NCI-H2081 treated with DMSO at 0.1 percent for 48 hours (cell line): ENCODE measurements around the gene RIPK3.
"Not testable (repeated sequence)": the region's sequence is repeated elsewhere in the genome, so short reads cannot be mapped to it uniquely, and the experiment has no call there.

Experiments used
- DNase-seq: peaks from one replicate; lab custom pipeline; 2025; lab: John Stamatoyannopoulos, UW

The RIPK3 gene

DNA sequence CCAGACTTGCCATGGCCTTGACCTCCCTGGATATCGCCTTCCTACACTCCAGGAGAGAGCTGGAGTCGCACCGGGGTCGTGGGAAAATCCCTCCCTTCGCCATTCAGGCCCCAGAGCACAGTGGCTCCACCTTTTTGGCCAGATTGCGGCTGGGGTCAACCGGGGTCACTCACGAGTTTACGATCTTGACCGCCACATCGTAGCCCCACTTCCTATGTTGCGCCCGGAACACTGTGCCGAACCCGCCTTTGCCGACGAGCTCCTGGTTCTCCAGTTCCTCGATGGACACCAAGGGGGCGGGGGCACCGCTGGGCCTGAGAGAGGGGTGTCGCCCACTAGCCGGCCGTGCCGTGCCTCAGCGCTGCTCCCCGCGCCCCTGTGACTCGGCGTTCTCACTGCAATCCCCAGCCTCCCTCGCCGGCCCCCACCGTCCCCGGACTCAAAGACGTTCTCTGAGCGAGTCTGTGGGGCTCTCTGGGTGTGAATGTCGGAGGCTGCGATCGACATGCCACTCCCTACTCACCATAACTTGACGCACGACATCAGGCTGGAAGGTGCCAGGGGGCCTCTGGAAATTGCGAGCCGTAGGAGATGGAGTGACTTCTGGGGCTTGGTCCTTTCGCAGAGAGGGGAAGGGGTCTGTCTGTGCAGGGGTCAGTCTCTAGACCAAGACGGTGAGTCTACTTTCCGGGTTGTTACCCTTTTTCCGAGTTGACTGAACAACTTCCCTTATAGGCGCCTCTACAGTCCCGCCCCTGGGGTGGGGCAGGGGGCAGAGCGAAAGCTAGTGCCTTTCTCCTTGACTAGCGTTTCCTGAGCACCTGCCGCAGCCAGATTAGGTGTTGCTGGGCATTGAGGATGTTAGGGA, at the start of gene RIPK3:
Gene RIPK3 (minus strand): TSS at position 708 of the 868 bp plus-strand sequence. CDS start 165 bp downstream, at position 543.
- no peak for DNase-seq

DNA sequence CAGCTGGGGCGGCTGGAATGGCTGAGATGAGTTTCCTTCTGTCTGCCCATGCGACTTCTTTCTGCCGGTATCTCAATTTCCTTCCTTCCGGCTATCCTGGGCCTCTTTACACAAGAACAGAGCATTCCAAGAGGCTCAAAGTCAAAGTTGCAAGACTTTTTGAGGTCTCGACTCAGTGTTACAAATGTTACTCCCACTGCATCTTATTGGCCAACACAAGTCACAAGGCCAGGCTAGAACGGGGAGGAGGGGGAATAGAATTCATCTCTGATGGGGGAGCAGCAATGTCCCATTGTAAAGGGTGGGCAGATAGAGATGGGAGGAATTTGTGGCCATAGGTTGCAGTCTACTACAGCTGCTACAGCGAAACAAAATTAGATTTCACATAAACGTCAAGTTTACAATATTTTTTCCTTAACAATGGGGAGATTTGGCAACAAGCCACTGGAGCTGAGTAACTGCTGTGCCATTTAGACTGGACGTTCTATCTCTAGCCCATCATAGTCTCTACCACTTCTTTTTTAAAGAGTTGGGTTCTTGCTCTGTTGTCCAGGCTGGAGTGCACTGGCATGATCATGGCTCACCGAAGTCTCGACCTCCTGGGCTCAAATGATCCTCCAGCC, 49.5 kb upstream of the RIPK3 start:
- DNase-seq = no peak

DNA sequence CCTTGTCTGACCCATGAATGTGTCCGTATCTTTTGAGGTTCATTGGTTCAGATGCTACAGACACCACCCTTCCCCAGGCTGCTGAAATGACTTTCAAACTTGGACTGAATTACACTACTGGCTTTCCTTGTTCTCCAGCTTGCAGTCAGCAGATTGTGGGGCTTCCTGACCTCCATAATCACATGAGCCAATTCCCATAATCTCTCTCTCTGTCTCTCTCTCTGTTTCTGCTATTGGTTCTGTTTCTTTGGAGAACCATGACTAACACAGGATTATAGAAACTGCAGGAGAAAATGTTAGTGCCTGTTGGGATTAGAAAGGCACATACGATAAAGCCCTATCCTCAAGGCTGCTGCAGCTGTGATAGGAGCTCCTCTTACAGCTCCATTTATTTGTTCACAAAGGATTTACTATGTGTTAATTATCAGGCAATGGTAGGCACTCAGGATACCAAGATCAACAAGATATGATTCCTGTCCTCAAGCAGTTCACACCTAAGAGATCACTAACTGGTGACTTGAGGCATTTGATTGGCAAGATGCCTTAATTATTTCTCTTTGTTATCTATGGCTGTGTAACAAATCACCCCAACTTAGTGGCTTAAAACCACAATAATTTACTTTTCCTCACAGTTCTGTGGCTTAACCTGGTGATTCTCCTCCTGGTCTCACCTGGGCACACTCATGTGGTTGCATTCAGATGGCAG, 48.8 kb upstream of the RIPK3 start:
- DNase-seq = no peak

DNA sequence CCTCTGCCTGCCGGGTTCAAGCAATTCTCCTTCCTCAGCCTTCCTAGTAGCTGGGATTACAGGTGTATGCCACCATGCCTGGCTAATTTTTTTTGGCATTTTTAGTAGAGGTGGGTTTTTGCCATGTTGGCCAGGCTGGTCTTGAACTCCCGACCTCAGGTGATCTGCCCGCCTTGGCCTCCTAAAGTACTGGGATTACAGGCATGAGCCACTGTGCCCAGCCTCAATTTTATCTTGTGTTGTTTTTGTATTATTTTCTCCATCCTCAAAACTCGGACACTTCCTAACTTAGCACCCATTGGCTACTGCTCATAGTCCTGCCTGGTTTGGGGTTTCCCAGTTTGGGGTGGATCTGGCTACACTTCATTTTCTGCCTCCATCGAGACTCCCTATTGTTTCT, 47.8 kb upstream of the RIPK3 start:
- not testable (repeated sequence) for DNase-seq

DNA sequence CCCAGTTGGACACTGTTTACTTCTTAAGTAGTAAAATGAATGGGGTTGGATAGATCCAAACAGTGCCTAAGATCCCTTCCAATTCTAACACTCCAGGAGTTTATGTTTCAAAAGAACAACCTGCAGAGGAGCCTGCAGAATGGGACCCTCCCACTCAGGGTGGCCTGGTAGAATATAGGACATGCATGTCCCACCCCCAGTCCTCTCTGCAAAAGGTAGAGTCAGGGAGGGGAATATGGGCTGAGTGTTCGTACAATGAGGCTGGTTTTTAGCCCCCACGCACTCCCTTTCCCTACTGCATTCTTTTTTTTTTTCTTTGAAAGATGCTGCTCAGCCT, 47.2 kb upstream of the RIPK3 start:
- DNase-seq = no peak

DNA sequence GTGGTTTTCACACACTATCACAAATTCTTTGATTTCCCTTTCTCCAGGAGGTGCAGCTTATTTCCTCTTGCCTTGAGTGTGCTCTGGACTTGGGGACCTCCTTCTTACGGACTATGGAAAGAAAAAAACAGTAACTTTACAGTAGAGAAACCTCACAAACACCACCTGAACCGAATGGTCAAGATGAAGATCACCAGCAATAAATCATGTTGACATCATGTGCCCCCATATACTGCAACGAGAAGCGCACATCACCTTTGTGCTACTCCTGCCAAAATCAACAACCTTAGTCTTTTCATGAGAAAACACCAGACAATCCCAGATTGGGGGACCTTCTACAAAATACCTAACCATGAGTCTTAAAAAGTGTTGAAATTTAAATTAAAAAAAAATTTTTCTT, 45.7 kb upstream of the RIPK3 start:
- DNase-seq = no peak

DNA sequence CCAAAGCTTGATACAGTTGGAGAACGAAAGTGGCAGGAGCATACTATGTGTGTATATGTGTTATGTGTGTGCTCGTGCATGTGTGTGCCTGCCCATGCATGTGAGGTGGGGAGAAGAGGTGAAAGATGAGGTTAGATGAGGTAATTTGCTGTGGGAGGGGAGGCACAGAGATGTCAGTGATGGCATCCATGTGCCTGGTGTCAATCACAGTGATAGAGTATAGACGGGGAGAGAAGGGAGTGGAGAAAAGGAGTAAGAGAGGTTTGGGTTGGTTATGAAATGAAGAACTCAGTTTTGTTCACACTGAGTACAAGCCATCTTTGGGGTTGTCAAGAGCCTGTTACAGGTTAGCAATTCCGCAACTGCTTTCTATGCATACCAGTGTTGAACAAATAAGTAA, 44.4 kb upstream of the RIPK3 start:
- no peak for DNase-seq

DNA sequence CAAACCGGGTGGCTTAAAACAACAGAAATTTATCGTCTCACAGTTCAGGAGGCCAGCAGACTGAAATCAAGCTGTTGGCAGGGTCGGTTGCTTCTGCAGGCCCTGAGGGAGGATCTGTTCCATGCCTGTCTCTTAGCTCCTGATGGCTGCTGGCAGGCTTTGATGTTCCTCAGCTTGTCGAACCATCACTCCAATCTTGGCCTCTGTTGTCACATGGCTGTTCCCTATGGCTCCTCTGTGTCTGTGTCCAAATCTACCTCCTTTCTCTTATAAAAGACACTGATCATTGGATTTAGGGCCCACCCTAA, 42.2 kb upstream of the RIPK3 start:
- DNase-seq = no peak

DNA sequence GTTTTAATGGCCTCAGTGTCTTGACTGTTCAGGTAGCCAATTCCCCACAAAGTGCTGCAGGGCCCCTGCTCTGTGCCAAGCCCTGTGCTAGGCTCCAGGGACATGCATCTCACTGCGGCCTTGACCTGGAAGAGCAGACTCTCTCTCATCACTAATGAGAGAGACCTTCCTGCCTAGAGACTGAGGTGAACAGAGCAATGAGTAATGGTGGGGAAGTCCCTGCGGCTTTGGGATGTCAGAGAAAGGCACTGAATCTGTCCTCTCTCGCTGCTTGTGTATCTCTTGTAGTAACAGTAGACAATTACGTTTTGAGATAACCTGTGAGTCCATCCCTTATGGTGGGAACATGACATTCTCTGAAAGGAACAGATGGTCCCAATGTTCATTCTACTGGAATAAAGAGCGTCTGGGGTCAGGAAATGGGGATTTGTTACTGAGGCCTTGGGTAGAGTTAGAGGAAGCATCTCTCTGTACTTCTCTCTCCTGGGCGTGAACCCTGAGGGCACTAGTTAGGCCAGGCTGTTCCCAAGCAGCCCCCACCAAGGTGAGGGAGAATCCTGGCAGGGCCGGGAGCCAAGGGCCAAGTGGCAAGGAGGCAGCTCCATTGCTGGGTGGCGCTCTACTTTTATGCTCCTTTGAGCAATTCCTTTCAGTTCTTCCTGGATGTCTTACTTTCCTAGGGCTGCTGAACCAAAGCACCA, 41.7 kb upstream of the RIPK3 start:
- DNase-seq = no peak

DNA sequence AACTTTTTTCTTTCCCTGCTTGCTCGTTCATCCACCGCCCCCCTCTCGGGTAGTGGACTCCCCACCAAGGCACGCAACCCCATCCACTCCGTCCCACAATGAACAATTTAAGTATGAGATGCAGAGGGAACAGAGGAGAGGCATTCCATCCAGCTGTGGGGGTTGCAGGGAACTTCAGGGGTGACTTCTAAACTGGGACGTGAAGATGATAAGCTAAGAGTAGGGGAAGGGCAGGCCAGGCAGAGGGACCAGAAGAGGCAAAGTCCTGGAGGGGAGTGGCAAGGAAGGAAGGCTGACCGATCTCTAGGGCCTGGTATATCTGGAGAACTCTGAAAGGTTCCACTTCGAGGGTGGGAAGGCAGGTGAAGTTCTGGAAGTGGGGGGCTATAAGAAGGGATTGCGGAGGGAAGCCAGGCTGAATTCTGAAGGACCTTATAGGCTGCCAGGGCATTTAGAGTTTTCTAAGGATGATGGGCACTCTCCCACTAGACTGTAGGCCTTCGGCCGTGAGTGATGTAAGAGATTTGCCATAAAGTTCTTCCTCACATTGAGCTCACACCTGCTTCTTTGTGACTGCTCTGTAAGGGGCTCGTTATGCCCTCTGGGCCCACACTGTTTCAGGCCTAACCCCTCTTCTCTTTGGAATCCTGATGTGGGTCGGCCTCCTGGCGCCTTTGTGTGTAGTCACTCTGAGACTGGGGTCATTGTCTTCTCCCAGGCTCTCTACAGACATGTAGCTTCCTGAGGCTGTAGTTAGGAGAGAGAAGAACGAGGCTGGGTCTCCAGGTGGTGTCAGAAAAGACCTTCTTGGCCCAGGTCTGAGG, 40.3 kb upstream of the RIPK3 start:
- DNase-seq = no peak

DNA sequence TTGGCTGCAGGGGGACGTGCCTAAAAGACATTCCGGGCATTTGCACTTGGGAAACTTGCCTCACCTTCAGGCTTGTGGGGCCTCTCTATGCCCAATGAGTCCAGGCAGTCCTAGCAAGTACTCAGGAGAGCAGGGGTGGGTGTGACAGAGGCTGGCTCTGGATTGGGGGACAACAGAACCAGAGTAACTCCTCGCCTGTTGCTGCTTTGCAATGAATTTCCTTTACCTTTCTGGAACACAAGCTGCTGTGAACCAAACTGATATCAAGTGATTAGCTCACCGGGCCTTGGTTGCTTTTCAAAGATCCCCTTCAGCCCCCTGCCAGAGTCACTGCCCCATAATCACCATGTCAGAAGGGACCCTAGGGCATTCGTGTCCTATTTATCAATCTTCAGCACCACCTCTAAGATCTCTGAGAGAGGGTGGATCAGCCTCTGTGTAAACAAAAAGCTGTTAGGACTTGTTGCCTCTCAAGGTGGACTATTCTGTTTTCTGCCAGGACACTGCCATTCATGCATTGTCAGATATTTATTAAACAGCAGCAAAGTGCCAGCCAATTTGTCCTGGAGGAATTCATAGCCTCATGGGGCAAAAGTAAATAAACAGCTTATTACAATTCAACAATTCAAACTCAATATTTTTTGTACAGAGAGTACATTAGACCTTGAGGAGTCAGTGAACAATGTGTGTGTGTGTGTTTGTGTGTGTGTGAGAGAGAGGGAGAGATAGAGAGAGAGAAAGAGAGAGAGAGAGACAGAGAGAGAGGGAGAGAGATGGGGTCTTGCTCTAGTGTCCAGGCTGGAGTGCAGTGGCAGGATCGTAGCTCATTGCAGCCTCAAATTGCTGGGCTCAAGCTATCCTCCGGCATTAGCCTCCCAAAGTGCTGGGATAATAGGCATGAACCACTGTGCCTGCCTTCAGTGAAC, 39.5 kb upstream of the RIPK3 start:
- DNase-seq = no peak

DNA sequence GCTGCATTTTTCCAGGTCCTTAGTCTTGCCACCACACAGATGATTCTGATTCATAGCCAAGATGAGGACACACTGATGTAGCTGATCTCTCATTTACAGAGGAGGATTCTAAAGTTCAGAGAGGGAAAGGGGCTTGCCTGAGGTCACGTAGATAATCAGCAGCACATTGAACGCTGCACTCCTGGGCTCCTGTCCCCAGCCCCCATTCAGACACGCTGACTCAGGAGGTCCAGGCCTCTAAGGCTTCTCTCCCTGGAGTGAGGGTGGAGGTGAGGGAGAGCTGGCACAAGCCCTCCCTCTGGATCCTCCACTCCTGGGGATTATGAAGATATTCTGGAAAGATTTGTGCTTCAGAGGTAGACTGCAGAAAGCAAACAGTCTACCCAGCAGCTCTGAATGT, 38.5 kb upstream of the RIPK3 start:
- no peak for DNase-seq

DNA sequence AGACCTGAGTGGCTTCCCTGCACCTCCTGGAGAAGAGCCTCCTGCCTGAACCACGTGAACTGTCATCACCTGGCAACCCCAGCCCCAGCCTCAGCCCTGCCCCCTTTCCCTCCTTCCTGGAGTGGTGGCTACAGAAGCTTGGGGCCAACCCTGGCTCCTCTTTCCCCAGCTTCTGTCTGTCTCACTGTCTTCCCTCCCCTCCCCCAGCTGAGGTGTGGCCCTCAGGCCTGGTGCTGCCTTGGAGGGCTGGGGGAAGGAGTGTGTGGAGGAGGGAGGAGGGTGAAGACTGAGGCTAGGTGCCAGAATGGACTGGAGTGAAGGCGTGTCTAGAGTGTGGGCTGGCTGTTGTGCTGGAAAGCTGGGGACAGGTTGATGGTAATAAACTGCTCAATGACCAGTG, 37.9 kb upstream of the RIPK3 start:
- DNase-seq = no peak

DNA sequence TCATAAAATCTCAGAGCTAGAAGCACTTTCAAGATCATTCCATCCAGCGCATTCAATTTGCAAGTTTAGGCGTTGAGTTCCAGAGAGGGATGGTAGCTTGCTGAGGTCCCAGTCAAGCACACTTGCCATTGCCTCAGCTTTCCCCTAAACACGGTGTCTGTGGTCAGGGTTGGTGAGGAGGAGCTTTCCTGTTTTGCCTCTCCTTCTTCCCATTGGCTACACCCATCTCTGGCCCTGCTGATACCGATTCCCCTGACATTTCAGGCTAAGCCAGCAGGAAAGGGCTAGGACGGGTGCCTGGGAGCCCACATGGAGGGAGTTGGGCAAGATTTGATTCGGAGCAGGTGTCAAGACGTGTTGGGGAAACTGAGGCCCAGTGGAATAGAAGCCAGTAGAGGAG, 37.3 kb upstream of the RIPK3 start:
- no peak for DNase-seq

DNA sequence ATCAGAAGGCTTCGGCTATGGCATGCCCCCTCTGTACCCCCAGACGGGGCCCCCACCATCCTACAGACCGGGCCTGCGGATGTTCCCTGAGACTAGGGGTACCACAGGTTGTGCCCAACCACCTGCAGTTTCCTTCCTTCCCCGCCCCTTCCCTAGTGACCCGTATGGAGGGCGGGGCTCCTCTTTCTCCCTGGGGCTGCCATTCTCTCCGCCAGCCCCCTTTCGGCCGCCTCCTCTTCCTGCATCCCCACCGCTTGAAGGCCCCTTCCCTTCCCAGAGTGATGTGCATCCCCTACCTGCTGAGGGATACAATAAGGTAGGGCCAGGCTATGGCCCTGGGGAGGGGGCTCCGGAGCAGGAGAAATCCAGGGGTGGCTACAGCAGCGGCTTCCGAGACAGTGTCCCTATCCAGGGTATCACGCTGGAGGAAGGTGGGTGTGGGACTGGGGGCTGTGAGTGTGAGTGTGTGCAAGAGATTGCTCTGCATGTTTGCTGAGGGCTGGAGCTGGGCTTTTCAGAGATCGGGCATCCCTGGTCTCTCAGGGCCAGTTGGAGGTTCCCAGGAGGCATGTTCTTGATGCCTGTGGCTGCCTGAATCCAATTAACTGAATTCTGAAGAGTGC, 36.8 kb upstream of the RIPK3 start:
- DNase-seq = no peak

DNA sequence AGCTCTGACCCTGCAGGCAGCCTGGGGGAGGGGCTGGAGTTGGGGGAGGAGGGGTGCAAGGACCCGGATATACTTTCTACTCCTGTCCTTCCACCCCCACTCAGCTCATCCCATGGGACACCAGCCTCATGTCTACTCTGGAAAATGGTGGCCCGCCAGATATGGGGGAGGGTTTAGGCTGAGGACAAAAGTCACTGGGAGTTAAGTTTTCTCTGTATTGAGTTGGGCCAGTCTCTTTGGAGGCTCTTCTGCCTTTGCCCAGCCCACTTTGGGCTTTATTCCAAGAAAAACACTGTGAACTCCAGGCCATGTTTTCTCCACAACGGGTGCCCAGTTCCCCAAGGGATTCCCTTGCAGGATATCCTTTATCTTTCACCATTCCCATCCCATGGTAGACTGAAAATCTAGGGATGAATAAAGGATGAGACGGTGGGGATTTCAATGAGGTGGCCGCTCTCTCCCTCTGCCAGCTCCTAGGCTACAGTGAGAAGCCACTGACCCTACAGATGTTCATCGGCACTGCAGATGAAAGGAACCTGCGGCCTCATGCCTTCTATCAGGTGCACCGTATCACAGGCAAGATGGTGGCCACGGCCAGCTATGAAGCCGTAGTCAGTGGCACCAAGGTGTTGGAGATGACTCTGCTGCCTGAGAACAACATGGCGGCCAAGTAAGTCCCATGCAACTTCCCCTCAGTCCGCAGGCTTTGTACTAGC, 33.1 kb upstream of the RIPK3 start:
- no peak for DNase-seq

DNA sequence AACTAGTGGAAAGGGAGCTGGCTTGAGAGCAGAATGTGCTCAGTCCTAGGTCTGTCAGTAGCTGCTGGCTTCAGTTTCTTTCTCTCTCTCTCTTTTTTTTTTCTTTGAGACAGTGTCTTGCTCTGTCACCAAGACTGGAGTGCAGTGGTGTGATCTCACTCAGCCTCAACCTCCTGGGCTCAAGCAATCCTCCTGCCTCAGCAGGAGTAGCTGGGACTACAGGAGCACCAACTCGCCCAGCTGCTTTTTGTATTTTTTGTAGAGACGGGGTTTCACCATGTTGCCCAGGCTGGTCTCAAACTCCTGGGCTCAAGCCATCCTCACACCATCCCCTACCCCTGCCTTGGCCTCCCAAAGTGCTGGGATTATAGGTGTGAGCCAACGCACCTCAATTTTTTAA, 31.8 kb upstream of the RIPK3 start:
- not testable (repeated sequence) for DNase-seq

DNA sequence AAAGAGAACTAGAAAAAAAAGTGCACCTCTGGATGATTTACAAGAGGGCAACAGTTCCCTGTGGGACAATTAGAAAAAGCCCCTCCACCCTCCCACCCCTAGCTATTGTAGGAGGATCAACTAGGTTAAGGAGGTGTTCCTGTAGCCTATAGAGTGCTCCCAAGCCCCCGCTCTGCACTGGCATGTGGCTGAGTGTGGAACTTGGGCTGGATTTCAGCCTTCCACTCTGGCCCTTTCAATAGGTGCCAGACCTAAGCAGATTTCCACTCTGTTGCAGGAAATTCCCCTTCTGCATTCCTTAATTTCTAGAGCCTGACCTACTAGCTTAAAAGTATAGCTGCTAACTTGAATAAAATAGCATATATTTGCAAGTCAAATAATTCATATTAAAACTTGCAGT, 31.0 kb upstream of the RIPK3 start:
- no peak for DNase-seq

DNA sequence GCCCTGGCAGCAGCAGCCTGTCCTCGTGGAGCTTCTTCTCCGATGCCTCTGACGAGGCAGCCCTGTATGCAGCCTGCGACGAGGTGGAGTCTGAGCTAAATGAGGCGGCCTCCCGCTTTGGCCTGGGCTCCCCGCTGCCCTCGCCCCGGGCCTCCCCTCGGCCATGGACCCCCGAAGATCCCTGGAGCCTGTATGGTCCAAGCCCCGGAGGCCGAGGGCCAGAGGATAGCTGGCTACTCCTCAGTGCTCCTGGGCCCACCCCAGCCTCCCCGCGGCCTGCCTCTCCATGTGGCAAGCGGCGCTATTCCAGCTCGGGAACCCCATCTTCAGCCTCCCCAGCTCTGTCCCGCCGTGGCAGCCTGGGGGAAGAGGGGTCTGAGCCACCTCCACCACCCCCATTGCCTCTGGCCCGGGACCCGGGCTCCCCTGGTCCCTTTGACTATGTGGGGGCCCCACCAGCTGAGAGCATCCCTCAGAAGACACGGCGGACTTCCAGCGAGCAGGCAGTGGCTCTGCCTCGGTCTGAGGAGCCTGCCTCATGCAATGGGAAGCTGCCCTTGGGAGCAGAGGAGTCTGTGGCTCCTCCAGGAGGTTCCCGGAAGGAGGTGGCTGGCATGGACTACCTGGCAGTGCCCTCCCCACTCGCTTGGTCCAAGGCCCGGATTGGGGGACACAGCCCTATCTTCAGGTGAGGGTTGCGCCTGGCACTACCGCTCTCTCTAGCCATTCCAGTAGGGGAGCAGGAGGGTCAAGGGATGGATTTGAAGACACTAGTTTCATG, 30.3 kb upstream of the RIPK3 start:
- no peak for DNase-seq
